ENCODE data around the gene RASAL2.
"Not testable (repeated sequence)": the region's sequence is repeated elsewhere in the genome, so short reads cannot be mapped to it uniquely, and the experiment has no call there.

The RASAL2 gene

DNA sequence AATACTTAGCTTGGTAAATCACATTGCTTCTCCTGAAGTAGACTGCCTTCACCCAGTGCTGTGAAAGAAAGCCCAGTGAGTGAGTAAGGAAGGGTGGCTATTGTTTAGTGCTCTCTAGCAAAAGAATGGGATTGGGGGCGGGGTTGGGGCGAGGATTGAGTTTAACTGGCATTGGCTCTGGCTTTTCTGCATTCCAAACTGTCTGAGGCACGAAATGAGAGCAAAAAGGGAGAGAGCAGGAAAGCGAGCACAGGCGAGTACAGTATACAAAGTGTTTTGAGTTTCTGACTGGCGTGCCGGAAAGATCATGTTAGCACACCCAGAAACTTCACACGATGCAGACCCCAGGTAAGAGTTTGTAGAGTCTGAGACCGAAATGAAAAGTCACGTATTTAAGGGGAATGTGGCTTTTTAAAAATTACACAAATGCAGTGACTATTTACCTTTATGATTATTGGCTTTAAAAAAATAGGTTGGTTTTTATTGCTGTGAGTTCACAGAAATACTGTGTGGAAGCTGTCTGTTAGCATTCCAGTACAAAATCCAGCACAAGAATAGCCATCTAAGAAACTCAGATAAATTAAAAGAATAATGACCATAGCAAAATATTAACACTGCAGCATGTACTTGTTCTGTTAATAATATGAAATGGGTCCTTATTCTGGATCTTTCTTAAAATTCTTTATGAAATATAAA lies 247.5 kb downstream of the RASAL2 start:
- peak overlapping the region; percentile 45 for H3K4me3 ChIP-seq (ENCODE audit: low read depth, low read length)
- no peaks in the 10 kb centered on the region for H3K9me3 ChIP-seq (ENCODE audit: control insufficient read depth, insufficient read depth, low read length)
- no peaks in the 10 kb centered on the region for H3K36me3 ChIP-seq (ENCODE audit: control insufficient read depth, insufficient read depth, low read length)
- H3K27me3 ChIP-seq (ENCODE audit: control insufficient read depth, insufficient read depth, low read length), result no peaks in the 10 kb centered on the region
- peak overlapping the region; percentile 12 for H3K9ac ChIP-seq (ENCODE audit: low read depth, low read length)
- H3K4me1 ChIP-seq (ENCODE audit: control insufficient read depth, insufficient read depth, low read length), result peaks cover 36% of the 10 kb centered on the region

DNA sequence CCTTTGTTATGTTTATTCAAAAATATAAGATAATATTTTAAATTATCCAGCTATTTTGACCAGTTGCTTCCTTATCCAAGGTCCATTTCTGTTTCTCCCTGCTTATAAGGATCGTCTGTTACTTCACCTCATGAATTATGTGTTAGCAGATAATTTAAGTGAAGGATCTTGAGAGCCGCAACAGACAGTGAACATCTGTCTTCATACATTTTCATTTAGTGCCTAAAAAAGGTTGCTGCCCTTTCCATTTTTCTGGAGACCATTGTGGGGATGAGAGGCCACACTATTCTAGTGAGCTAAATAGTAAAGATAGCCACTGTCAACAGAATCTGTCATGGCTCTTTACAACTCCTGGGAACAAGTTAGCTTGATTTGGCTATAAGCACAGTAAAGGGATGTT lies 248.8 kb downstream of the RASAL2 start:
- Histone ChIP-seq H3K9ac (ENCODE audit: low read depth, low read length) (no peak overlapping the region), H3K36me3 (ENCODE audit: control insufficient read depth, insufficient read depth, low read length) (no peaks in the 10 kb centered on the region), H3K4me3 (ENCODE audit: low read depth, low read length) (peak overlapping the region; percentile 9), H3K9me3 (ENCODE audit: control insufficient read depth, insufficient read depth, low read length) (no peaks in the 10 kb centered on the region), H3K27me3 (ENCODE audit: control insufficient read depth, insufficient read depth, low read length) (no peaks in the 10 kb centered on the region), H3K4me1 (ENCODE audit: control insufficient read depth, insufficient read depth, low read length) (peaks cover 36% of the 10 kb centered on the region)

- Histone ChIP-seq H3K9me3 (ENCODE audit: control insufficient read depth, insufficient read depth, low read length) (no peaks in the 10 kb centered on the region), H3K4me3 (ENCODE audit: low read depth, low read length) (no peak overlapping the region), H3K4me1 (ENCODE audit: control insufficient read depth, insufficient read depth, low read length) (peaks cover 36% of the 10 kb centered on the region), H3K27me3 (ENCODE audit: control insufficient read depth, insufficient read depth, low read length) (no peaks in the 10 kb centered on the region), H3K36me3 (ENCODE audit: control insufficient read depth, insufficient read depth, low read length) (no peaks in the 10 kb centered on the region), H3K9ac (ENCODE audit: low read depth, low read length) (no peak overlapping the region)
Observed at GRCh38 chr1:178344513-178345091, 250.7 kb downstream of the RASAL2 start.

- Histone ChIP-seq H3K36me3 (ENCODE audit: control insufficient read depth, insufficient read depth, low read length) (no peaks in the 10 kb centered on the region), H3K9ac (ENCODE audit: low read depth, low read length) (no peak overlapping the region), H3K4me1 (ENCODE audit: control insufficient read depth, insufficient read depth, low read length) (peaks cover 34% of the 10 kb centered on the region), H3K9me3 (ENCODE audit: control insufficient read depth, insufficient read depth, low read length) (no peaks in the 10 kb centered on the region), H3K4me3 (ENCODE audit: low read depth, low read length) (no peak overlapping the region), H3K27me3 (ENCODE audit: control insufficient read depth, insufficient read depth, low read length) (no peaks in the 10 kb centered on the region)
Observed at GRCh38 chr1:178345238-178345637, 251.3 kb downstream of the RASAL2 start.

- no peaks in the 10 kb centered on the region for H3K36me3 ChIP-seq (ENCODE audit: control insufficient read depth, insufficient read depth, low read length)
- H3K4me3 ChIP-seq (ENCODE audit: low read depth, low read length), result no peak overlapping the region
- H3K9me3 ChIP-seq (ENCODE audit: control insufficient read depth, insufficient read depth, low read length), result no peaks in the 10 kb centered on the region
- peaks cover 34% of the 10 kb centered on the region for H3K4me1 ChIP-seq (ENCODE audit: control insufficient read depth, insufficient read depth, low read length)
- H3K27me3 ChIP-seq (ENCODE audit: control insufficient read depth, insufficient read depth, low read length), result no peaks in the 10 kb centered on the region
- no peak overlapping the region for H3K9ac ChIP-seq (ENCODE audit: low read depth, low read length)
Observed at GRCh38 chr1:178345807-178346206, 251.9 kb downstream of the RASAL2 start.

GRCh38 chr1:178349801-178350200 lies 255.9 kb downstream of the RASAL2 start:
- Histone ChIP-seq H3K4me3 (ENCODE audit: low read depth, low read length) (no peak overlapping the region), H3K9ac (ENCODE audit: low read depth, low read length) (no peak overlapping the region), H3K9me3 (ENCODE audit: control insufficient read depth, insufficient read depth, low read length) (no peaks in the 10 kb centered on the region), H3K27me3 (ENCODE audit: control insufficient read depth, insufficient read depth, low read length) (no peaks in the 10 kb centered on the region), H3K36me3 (ENCODE audit: control insufficient read depth, insufficient read depth, low read length) (no peaks in the 10 kb centered on the region), H3K4me1 (ENCODE audit: control insufficient read depth, insufficient read depth, low read length) (peaks cover 10% of the 10 kb centered on the region)

DNA sequence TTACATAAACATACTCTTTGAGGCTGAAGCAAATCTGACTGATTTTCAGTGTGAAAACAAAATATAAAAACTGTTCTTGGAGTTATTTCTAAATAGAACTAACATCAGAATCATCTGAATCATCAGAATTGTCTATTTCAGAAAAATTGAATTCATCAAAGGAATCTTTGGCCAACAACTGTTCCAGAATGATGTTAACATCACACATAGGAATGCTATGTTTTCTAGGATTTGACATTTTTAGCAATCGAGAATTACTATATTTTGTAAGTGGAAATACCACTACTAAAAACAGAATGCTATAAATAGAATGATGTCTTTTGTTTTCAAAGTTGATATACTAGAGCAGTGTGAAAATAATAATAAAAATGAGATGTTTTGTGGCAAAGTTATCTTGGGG lies 258.0 kb downstream of the RASAL2 start:
- not testable (repeated sequence) for H3K36me3 ChIP-seq (ENCODE audit: control insufficient read depth, insufficient read depth, low read length); H3K9me3 ChIP-seq (ENCODE audit: control insufficient read depth, insufficient read depth, low read length); H3K4me3 ChIP-seq (ENCODE audit: low read depth, low read length); H3K27me3 ChIP-seq (ENCODE audit: control insufficient read depth, insufficient read depth, low read length); H3K4me1 ChIP-seq (ENCODE audit: control insufficient read depth, insufficient read depth, low read length); H3K9ac ChIP-seq (ENCODE audit: low read depth, low read length)

- no peak overlapping the region for H3K4me3 ChIP-seq (ENCODE audit: low read depth, low read length)
- no peaks in the 10 kb centered on the region for H3K4me1 ChIP-seq (ENCODE audit: control insufficient read depth, insufficient read depth, low read length)
- H3K27me3 ChIP-seq (ENCODE audit: control insufficient read depth, insufficient read depth, low read length), result no peaks in the 10 kb centered on the region
- H3K9ac ChIP-seq (ENCODE audit: low read depth, low read length), result no peak overlapping the region
- no peaks in the 10 kb centered on the region for H3K36me3 ChIP-seq (ENCODE audit: control insufficient read depth, insufficient read depth, low read length)
- H3K9me3 ChIP-seq (ENCODE audit: control insufficient read depth, insufficient read depth, low read length), result no peaks in the 10 kb centered on the region
Observed at GRCh38 chr1:178352790-178353416, 259.0 kb downstream of the RASAL2 start.

- no peaks in the 10 kb centered on the region for H3K27me3 ChIP-seq (ENCODE audit: control insufficient read depth, insufficient read depth, low read length)
- H3K36me3 ChIP-seq (ENCODE audit: control insufficient read depth, insufficient read depth, low read length), result no peaks in the 10 kb centered on the region
- H3K4me1 ChIP-seq (ENCODE audit: control insufficient read depth, insufficient read depth, low read length), result no peaks in the 10 kb centered on the region
- H3K4me3 ChIP-seq (ENCODE audit: low read depth, low read length), result no peak overlapping the region
- H3K9ac ChIP-seq (ENCODE audit: low read depth, low read length), result no peak overlapping the region
- no peaks in the 10 kb centered on the region for H3K9me3 ChIP-seq (ENCODE audit: control insufficient read depth, insufficient read depth, low read length)
Observed at GRCh38 chr1:178353524-178353923, 259.6 kb downstream of the RASAL2 start.

- H3K4me1 ChIP-seq (ENCODE audit: control insufficient read depth, insufficient read depth, low read length), result no peaks in the 10 kb centered on the region
- H3K9ac ChIP-seq (ENCODE audit: low read depth, low read length), result no peak overlapping the region
- H3K4me3 ChIP-seq (ENCODE audit: low read depth, low read length), result no peak overlapping the region
- no peaks in the 10 kb centered on the region for H3K36me3 ChIP-seq (ENCODE audit: control insufficient read depth, insufficient read depth, low read length)
- H3K27me3 ChIP-seq (ENCODE audit: control insufficient read depth, insufficient read depth, low read length), result no peaks in the 10 kb centered on the region
- no peaks in the 10 kb centered on the region for H3K9me3 ChIP-seq (ENCODE audit: control insufficient read depth, insufficient read depth, low read length)
Observed at GRCh38 chr1:178354816-178355215, 260.9 kb downstream of the RASAL2 start.

GRCh38 chr1:178356299-178356698 lies 262.4 kb downstream of the RASAL2 start:
- no peak overlapping the region for H3K4me3 ChIP-seq (ENCODE audit: low read depth, low read length)
- no peaks in the 10 kb centered on the region for H3K27me3 ChIP-seq (ENCODE audit: control insufficient read depth, insufficient read depth, low read length)
- no peaks in the 10 kb centered on the region for H3K9me3 ChIP-seq (ENCODE audit: control insufficient read depth, insufficient read depth, low read length)
- no peak overlapping the region for H3K9ac ChIP-seq (ENCODE audit: low read depth, low read length)
- H3K4me1 ChIP-seq (ENCODE audit: control insufficient read depth, insufficient read depth, low read length), result no peaks in the 10 kb centered on the region
- H3K36me3 ChIP-seq (ENCODE audit: control insufficient read depth, insufficient read depth, low read length), result no peaks in the 10 kb centered on the region

- no peak overlapping the region for H3K9ac ChIP-seq (ENCODE audit: low read depth, low read length)
- no peaks in the 10 kb centered on the region for H3K27me3 ChIP-seq (ENCODE audit: control insufficient read depth, insufficient read depth, low read length)
- no peaks in the 10 kb centered on the region for H3K4me1 ChIP-seq (ENCODE audit: control insufficient read depth, insufficient read depth, low read length)
- no peak overlapping the region for H3K4me3 ChIP-seq (ENCODE audit: low read depth, low read length)
- H3K9me3 ChIP-seq (ENCODE audit: control insufficient read depth, insufficient read depth, low read length), result no peaks in the 10 kb centered on the region
- no peaks in the 10 kb centered on the region for H3K36me3 ChIP-seq (ENCODE audit: control insufficient read depth, insufficient read depth, low read length)
Observed at GRCh38 chr1:178358456-178358855, 264.6 kb downstream of the RASAL2 start.

Measured in iPS-15b (cell line).